Measurements from ENCODE around the gene MAGED4B. TPM values are rescaled to one million over a fixed set of nuclear protein-coding genes. Genes with fewer than 3 reads are reported as not detected.
A peak's percentile ranks its signal among the peaks of the same experiment; 100 is the strongest.
"Not testable (repeated sequence)": the region's sequence is repeated elsewhere in the genome, so short reads cannot be mapped to it uniquely, and the experiment has no call there.

Gene MAGED4B, protein sequence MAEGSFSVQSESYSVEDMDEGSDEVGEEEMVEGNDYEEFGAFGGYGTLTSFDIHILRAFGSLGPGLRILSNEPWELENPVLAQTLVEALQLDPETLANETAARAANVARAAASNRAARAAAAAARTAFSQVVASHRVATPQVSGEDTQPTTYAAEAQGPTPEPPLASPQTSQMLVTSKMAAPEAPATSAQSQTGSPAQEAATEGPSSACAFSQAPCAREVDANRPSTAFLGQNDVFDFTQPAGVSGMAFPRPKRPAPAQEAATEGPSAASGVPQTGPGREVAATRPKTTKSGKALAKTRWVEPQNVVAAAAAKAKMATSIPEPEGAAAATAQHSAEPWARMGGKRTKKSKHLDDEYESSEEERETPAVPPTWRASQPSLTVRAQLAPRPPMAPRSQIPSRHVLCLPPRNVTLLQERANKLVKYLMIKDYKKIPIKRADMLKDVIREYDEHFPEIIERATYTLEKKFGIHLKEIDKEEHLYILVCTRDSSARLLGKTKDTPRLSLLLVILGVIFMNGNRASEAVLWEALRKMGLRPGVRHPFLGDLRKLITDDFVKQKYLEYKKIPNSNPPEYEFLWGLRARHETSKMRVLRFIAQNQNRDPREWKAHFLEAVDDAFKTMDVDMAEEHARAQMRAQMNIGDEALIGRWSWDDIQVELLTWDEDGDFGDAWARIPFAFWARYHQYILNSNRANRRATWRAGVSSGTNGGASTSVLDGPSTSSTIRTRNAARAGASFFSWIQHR
- 1.2 and 51.7 TPM in 2 replicates for total RNA-seq (2014; rRNA removed; shearing (Covaris generic))

DNA sequence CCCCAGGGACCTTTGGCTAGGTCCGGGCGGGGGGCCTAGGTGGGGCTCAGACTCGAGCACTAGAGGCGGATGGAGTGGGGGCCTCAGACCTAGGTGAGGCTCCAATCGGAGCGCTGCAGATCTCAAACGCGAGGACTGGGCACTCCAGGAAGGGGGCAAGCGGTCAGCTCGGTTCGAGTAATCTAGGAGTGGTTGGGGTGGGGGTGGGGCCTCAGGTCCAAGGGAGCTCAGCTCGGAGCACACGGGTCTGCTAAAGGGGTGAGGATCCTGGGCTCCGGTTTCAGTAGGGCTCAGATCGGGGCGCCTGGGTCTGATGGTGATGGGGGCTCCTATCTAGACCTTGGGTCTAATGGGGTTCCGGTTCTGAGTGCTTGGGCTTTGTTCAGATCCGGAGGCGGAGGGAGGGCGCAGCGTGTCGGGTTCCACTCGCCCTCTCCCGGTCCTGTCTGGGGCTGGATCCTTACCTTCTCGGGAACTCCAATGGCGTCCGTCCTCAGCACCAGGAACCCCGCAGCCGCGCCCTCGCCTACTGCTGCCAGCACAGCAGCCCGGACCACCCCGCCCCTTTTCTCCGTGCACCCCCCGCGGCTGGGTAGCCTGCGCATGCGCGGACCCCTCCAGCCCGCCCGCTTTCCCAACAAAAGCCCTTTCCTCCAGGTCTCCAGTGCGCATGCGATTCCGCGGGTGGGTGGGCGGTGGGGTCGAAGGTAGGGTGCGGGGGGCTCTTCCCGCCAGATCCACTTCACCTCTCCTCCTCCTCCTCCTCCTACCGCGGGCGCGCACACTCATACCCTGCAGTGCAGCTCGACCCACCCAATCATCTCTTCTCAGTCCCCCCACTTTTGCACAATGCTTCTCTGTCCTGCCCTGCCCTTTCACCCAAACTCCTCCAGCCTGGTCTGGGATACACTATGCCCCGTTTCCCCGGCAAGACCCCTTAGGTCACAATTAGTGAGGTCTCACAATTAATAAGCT lies at the start of gene MAGED4B:
TSS of gene MAGED4B (minus strand) at position 518 of the 975 bp plus-strand sequence. CDS start 1,011 bp downstream, outside the sequence.
- not testable (repeated sequence) for DNase-seq (ENCODE audit: low read depth)

DNA sequence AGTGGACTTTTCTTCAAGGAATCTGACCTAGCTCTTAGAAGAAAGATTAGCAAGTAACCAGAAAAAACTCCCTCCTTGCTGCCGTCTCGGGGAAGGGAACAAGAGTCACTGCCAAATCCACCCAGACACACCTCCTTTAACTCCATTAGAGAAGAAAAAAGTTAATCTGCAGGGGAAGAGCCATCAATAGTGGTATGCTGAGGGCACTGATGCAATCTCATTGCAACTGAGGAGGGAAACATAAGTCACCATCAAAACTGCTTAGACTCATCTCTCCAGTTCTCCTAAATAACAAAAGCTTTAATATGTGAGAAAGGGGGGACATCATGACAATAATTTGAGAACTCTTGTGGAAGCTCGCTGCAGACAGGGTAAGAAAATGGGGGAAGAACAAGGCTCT lies 49.3 kb upstream of the MAGED4B start:
- DNase-seq (ENCODE audit: low read depth): no peak

DNA sequence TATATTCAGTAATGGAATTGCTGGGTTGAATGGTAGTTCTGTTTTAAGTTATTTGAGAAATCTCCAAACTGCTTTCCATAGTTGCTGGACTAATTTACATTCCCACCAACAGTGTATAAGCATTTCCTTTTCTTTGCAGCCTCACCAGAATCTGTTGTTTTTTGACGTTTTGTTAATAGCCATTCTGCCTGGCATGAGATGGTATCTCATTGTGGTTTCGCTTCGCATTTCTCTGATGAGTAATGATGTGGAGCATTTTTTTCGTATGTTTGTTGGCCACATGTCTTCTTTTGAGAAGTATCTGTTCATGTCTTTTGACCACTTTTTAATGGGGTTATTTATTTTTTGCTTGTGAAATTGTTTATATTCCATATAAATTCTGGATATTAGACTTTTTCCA lies 13.6 kb upstream of the MAGED4B start:
- DNase-seq (ENCODE audit: low read depth): peak; percentile 82

DNA sequence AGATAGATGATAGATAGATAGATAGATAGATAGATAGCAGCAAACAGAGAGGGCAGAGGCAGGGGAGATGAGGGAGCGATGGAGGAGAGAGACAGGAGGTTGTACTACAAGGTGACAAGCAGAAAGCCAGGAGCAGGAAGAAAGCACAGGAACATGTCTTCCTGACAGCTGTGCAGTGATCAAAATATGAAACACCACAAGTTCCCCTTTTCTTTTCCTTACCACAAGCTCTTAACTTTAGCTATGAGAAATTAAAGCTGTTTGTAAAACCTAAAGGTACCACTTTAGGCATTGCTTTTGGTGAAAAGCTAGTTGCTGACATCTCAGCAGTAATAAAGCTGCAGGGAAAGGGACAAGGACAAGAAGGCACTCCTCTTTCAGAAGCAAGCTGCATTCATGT lies 9.1 kb upstream of the MAGED4B start:
- DNase-seq (ENCODE audit: low read depth): no peak

DNA sequence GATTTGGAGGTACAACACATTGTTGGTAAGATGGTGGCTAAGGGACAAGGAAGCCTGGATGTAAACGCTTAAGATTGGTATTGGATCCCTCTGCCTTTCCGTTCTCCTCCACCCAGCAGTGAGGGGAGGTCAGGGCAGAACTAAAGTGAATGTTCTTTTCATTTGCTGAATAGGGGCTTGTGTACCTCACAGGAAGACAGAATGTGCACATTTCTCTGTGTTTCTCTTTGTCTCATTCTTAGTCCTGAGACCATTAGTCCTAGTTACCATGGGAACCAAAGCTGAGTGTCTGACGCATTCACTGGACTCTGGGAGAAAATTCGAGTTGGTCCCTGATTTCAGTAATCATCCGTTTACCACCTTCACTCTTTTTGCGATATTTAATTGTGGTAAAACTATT lies 26.7 kb downstream of the MAGED4B start:
- DNase-seq (ENCODE audit: low read depth): not testable (repeated sequence)

DNA sequence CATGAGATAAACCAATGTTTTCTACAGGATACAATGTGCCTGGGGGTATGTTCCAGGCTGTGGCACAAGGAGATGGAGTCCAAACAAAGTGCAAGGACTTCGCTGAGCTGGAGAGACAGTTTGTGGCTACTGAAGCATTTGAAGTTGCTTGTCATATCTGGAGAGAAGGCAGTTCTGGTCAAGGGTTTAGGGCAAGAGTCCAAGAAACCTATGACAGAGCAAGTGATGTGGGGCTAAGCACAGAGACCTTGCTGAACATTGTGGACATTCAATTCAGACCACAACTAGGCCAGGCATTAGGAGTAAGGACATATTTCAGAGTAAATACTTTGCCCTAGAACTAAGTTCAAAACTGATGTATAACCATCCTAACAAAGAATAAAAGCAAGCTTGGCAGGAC lies 34.8 kb downstream of the MAGED4B start:
- DNase-seq (ENCODE audit: low read depth): no peak

DNA sequence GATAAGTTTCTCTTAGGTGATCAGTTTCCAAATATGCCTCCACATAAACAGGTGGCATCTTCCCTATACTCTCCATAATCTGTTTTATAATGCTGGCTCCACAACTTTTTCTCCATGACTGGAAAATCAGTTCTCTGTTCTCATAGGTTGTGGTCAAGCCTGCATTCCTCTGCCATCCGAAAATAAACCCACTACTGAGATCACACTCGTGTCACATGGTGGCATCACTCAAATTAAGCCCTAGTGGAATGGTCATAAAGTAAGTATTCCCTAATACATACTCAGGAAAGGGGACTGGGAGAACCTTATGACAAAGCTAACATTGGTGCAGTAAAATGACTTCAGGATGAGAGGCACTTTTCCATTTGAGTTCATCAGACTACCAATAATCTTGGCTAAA lies 37.6 kb downstream of the MAGED4B start:
- no peak for DNase-seq (ENCODE audit: low read depth)

DNA sequence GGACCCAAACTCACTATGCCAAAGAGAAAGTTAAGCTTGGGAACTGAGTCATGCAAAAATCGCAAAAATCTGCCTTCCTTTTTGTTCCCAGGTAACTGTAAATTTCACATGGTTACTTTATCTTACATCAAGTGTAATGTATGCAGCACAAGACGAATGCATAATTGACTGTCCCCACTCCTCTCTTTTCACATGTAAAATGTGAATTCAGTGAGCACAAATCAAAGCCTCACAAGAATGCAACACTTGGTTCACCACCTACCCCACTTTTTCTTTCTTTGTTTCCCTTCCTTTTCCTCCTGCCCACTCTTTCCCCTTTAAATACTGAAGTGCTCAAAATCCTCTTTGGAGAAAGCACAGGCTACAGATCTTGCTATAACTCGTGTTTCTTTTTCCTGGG lies 53.2 kb downstream of the MAGED4B start:
- DNase-seq (ENCODE audit: low read depth): no peak

Other genes starting within 250 kb of the MAGED4B start
- gene MAGED1, start 175.6 kb downstream of the MAGED4B start, total RNA-seq (2014; rRNA removed; shearing (Covaris generic)): 387 and 524 TPM in 2 replicates
- 31.4 and 48.5 TPM in 2 replicates for gene MAGED4, start 115.7 kb upstream of the MAGED4B start, total RNA-seq (2014; rRNA removed; shearing (Covaris generic))

Data from M059J (cell line).